H54 (cell line): ENCODE results near the gene GLDC.

Source experiments
- DNase-seq: peaks from one replicate; pipeline ENCODE4 v3.0.0; 2011; ENCODE audit warnings: low spot score, mixed read lengths; ENCODE audit not compliant: insufficient read length
- FAIRE-seq: peaks from 3 replicates; lab custom pipeline; 2011; peaks lifted over from hg19 to GRCh38; lab: Jason Lieb, UNC
- POLR2A ChIP-seq: IDR thresholded peaks from 2 replicates; pipeline ENCODE4 v1.6.1; 2011; ENCODE audit warnings: low read depth, mild to moderate bottlenecking, low read length

Gene GLDC

GRCh38 chr9:6502399-6502798 is 143.1 kb downstream of the GLDC start:
- TF ChIP-seq POLR2A = no peak
- peak; percentile 85 for FAIRE-seq
- DNase-seq = no peak

DNA sequence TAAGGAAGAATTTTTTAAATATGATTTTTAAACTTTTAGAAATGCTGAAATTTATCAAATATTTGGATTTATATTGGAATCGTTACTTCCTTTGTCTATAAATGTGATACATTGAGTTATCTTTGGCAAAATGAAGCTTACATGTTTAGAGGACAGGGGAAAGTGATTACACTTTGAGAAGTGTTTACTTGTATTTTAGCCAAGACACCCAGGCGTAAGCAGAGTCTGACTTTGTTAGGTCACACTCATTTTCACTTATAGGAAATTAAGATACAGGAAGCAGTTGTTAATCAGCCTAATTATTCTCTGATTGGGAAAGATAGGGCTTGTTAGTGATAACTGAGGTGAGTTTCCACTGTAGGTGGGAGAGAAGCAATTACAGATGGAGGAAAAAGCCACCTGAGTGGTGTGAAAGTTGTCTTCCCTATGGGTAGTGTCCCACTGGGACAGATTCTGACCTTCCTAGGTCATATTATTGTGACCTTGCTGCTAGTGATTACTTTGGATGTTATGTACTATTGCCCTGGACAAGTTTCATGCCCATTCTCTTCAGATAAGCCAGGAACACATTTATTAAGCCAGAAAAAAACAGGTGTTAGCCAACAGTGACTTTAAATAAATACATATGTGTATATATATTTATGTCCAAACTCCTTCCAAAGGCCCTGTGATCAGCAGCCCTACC is 143.9 kb downstream of the GLDC start:
- no peak for TF ChIP-seq POLR2A
- DNase-seq (no peak), FAIRE-seq (no peak)

- no peak for TF ChIP-seq POLR2A
- DNase-seq (no peak), FAIRE-seq (no peak)
Observed at GRCh38 chr9:6498982-6499381, 146.5 kb downstream of the GLDC start.

- DNase-seq (no peak), FAIRE-seq (peak; percentile 68)
- no peak for TF ChIP-seq POLR2A
Observed at GRCh38 chr9:6495466-6495865, 150.1 kb downstream of the GLDC start.

- FAIRE-seq = peak; percentile 23
- no peak for TF ChIP-seq POLR2A
- DNase-seq = no peak
Observed at GRCh38 chr9:6490863-6491262, 154.7 kb downstream of the GLDC start.

DNA sequence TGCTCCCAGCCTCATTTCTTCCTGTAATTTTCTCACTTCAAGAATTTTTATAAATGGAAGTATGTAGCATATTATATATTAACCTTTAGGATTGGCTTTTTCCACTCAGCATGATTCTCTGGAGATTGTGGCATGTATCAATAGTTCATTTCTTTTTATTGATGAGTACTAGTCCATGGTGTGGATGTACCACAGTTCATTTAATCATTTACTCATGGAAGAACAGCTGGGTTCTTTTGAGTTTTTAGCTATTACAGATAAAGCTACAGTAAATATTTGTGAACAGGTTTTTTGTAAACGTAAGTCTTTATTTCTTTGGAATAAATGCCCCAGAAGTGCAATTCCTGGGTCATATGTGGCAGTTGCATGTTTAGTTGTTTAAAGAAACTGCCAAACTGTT is 156.4 kb downstream of the GLDC start:
- FAIRE-seq = no peak
- no peak for TF ChIP-seq POLR2A
- no peak for DNase-seq

DNA sequence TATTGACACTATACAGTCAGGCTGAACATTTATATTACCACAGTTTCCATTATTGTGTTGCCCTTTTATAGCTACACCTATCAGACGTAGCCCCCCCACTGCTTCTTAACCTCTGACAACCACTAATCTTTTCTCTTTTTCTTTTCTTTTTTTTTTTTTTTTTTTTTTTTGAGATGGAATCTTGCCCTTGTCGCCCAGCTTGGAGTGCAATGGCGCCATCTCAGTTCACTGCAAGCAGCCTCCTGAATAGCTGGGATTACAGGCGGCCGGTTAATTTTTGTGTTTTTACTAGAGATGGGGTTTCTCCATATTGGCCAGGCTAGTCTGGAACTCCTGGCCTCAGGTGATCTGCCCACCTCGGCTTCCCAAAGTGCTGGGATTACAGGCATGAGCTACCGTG is 157.1 kb downstream of the GLDC start:
- no peak for TF ChIP-seq POLR2A
- no peak for DNase-seq
- no peak for FAIRE-seq

- TF ChIP-seq POLR2A = no peak
- DNase-seq (no peak), FAIRE-seq (no peak)
Observed at GRCh38 chr9:6484210-6484609, 161.3 kb downstream of the GLDC start.
